GM21381 (cell line): ENCODE results near the gene PIP5KL1.

Source experiments
- ATAC-seq: cut with Tn5 transposase; IDR thresholded peaks from one replicate; pipeline ENCODE4 v1.9.1; 2021; ENCODE audit warnings: mild to moderate bottlenecking, moderate library complexity; ENCODE audit not compliant: unreplicated experiment

PIP5KL1 gene

GRCh38 chr9:127968700-127969383 lies 38.3 kb upstream of the PIP5KL1 start:
- no peak for ATAC-seq

- ATAC-seq = no peak
These were observed 37.5 kb upstream of the PIP5KL1 start for GRCh38 chr9:127968042-127968441.

DNA sequence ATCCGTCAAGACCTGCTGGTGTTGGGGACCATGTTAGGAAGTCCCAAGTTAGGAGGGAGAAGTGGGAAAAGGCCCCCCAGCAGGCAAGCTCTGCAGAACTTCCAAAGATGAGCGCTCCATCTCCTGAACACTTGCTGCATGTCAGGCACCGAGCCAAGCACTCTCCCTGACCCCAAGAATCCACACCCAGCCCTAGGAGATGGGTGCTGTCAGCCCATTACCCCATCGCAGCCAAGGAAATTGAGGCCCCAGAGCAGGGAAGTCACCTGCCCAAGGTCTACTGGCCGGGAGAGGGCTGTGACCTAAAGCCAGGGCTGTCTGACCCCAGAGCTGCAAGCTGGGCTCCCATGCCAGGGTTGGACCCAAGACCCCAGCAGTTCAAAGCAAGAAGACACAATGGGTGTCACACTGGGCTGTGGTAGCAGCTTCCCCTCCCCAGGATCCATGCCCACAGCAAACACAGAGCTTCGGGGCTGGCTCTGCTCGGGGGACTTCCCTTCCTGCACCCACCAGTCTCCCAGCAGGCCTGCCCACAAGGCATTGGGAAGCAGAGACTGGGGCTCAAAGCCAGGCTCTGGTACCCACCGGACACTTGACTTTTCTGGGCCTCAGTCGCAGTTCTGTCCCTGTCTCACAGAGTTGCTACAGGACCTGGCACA lies 36.7 kb upstream of the PIP5KL1 start:
- ATAC-seq = no peak

DNA sequence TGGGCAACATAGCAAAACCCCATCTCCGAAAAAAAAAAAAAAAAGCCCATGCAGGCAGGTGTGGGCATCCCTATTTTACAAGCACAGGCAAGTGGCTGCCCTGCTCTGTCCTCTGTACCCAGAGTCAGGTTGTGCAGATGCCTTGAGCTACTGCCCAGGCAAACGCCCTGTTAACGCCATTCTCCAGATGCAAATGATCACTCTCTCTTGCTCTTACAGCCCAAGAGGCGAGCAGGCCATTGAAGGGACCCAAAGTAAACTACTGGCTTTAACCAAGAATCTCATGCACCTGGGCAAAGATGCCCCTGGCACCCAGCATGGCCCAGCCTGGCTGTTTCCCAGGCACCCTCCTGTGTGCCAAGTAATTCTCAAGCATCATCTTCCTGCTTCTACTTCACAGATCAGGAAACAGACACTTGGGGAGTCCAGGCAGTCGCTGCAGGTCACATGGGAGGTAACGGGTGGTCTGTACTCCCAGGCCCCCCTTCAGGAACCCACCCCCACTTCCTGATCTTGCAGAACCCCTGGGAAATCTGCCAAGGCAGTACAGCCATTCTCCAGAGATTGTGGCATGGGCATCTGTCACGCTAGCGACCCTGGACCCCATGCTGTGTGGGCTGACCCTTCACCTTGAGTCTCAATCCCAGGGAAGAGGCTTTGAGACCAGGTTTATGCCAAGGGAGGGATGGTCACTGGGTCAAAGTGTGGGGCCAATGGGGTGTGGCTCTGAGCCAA lies 36.0 kb upstream of the PIP5KL1 start:
- ATAC-seq = no peak

DNA sequence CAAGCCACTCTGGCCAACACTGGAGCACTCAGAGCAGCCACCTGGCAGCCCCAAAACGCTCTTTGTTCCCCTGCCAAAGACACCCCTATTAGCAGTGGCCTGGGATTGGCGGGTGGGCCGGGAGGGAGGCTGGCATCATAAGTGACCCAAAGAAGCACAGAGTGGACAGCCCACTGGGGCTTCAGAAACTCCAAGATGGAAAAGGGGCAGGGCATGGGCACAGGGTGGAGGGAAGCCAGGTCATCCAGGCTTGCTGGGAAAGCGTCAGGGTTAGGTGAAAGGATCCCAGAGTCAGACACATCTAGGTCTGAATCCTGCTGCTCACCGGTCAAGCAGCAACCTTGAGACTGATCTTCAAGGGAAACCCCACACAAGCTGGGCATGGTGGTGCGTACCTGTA lies 35.4 kb upstream of the PIP5KL1 start:
- ATAC-seq = no peak

DNA sequence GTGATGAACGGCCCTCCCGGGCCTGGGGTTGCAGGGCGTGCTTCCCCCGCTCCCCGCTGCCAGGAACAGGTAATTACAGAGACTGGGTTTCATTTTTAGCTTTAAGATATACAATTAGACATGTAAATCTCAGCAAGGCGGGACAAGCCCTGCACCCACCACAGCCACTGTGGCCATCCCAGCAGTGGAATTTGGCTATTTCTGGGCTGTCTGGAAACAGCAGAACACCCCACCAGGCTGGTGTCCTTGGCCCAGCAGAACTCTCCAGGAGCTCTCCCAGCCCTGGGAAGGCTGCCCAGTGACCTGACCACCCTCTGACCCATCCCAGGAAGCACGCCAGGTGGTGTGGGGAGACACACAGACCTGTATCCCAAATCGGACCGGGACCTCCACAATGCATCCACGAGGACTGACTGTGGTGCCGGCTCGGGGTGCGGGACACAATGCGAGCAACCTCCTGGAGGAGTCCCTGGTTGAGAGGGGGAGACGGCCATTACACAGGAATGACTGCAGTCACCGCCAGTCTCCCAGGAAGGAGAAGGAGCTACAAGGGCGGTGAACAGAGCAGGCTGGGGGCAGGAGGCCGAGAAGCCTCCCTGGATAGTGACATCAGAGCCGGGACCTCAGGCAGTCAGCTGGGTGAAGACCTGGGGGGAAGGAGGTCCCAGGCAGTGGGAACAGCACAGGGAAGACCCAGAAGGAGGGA lies 32.9 kb upstream of the PIP5KL1 start:
- ATAC-seq = no peak

DNA sequence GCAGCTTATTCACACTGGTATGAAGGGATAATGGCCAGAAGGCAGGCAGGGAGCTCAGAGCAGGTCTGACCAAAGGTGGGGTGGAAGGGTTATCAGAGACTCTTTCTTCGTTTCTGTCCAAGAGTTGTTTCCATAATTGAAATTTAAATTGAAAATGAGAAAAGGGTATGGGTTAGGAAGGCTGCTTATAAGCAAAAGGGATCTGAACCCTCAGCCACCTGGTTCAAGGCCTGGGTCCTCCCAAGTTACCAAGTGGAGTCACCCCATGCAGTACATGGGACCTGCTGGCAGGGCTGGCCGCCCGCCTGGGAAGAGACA lies 32.4 kb upstream of the PIP5KL1 start:
- no peak for ATAC-seq

DNA sequence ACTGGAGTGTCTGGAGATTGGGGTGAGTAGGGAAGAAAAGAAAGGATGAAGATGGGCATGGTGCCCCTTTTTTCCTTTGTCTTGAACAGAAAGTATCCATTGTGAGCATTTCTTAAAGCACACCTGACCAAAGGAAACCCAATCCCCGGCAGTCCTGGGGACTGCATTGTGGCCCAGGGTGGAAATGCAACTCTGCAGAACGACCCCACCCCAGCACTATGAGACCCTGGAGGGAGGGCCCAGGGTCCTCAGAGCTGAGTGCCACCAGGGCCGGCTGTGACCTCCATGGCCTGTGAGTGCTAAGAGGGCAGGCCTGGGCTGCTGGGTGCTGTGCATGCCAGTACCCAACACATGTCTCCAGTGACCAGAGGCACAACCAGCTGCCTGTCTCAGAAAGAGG lies 31.7 kb upstream of the PIP5KL1 start:
- no peak for ATAC-seq

- no peak for ATAC-seq
These were observed 31.1 kb upstream of the PIP5KL1 start for GRCh38 chr9:127961613-127962155.

DNA sequence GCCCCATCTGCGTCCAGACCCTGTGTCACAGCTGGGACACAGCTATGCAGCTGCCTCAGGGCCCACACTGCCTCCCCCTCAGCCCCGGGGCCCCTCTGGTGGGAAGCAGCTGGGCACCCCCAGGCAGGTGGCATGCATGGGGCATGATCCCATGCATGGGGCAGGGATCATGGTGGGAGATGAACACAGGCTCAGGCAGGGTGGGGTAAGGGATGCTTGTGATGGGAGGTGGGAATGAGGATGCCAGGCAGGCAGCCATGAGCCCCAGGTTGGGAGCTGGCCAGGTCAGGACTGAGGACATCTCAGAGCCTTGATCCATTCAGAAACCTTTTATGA lies 30.5 kb upstream of the PIP5KL1 start:
- no peak for ATAC-seq

- ATAC-seq = no peak
These were observed 30.0 kb upstream of the PIP5KL1 start for GRCh38 chr9:127960410-127961154.

- no peak for ATAC-seq
These were observed 29.3 kb upstream of the PIP5KL1 start for GRCh38 chr9:127959841-127960409.

GRCh38 chr9:127959398-127959797 lies 28.8 kb upstream of the PIP5KL1 start:
- no peak for ATAC-seq

DNA sequence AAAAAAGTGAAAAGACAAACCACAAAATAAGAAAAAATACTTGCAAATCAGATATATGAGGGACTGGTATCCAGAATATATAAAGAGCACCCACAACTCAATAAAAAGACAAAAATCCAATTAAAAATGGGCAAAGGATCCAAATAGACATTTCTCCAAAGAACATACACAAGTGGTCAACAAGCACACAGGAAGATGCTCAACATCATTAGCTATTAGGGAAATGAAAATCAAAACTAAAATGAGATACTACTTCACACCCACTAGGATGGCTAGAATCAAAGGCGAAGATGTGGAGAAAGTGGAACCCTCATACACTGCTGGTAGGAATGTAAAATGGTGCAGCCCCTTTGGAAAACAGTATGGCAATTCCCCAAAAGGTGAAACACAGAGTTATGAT lies 28.2 kb upstream of the PIP5KL1 start:
- no peak for ATAC-seq

DNA sequence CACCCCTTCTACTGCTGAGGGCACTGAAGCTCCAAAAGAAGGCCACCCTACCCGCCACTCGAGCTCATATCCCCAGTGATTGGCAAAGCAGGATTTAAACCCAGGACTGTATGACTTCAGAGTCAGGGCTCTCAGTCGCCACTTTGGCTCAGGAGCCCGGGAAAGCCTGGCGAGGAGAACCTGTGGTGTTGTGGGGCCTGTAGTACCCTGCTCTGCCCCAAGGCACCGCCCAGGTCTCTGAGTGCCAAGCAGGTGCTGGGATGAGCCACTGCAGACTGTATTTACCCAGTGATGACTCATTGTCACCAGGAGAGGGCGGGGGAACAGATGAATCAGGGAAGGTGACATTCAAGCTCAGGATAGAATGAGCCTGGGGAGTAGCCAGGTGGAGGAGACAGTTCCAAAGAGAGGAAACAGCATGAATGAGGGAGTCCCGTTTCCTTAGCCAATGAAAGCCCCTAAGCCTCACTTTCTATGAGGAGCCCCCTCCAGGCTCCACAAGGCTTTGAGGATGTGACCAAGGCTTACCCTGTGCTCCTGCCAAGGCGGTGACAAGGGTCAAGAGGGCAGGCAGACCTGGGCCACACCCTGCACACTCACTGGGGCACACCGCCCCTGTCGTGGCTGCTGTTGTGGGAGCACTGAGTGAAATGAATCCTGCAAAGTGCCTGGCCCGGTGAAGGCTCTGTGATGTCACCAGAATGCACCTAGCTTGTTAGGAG lies 24.9 kb upstream of the PIP5KL1 start:
- ATAC-seq = no peak

DNA sequence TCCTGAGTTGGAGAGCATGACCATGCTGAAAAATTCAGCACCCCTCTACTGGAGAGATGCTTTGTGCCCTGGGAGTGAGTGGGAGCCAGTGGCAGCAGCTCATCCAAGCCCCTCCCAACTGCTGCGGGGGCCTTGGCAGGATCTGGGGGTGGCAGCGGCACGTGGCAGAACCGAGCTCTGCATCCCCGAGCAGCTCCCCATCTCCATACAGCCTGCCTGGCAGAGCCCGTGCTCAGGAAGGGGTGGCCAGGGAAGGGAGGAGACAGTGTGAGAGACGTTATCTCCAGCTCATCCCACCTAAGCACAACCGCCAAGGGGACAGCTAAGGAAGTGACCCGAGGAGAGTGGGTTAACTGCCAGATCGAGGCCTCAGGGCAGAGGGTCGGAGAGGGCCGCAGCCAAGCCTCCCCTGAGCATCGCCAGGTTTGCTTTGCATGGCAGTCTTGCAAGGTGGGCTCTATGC lies 24.3 kb upstream of the PIP5KL1 start:
- no peak for ATAC-seq

DNA sequence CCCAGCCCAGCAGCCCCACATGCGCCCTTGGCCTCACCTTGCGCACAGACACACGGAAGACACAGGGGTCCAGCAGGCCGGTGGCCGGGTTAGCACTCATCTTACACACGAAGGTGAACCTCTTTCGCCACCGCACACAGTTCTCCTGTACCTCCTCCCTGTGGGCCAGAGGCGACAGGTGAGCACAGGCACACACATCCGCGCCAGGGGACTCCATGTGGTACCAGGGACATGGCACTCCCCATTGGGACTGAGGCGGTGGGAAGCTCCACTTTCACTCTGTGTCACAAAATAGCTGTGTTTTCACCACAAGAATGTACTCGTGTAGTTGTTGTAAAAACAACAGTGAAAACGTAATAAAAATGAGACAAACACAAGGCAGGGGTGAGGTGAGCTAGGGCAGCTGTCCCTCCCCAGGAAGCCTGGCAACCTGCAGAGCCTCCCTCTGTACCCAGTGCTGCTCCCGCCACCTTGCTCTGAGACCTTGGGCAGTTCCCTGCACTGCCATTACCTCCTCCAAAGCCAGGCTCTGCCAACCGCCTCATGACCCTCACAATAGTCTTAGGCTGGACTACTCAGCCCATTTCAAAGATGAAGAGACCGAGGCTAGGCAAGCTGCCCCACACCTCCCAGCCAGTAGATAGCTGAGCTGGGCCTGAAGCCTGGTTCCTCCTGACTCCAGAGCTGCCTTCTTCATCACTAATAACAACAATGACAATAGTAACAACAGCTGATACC lies 23.4 kb upstream of the PIP5KL1 start:
- no peak for ATAC-seq

DNA sequence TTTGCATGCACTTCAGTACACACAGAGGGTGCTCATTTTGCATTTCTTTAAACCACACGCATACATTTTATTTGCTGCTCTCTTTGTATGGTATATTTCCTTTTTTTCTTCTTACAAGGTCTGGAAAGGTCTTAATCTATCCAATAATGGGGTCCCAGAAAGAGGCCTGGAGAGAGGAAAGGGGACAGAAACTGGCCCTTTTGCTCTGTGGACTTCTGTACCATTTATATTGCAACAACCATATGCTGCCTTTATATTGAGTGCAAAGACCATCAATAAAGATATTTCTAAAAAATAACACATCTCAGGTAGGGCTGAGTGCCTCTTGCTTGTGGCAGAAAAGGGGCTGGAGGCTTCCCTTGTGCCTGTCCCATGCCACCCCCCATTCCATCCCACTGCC lies 22.6 kb upstream of the PIP5KL1 start:
- no peak for ATAC-seq
